GM12875 (cell line): ENCODE data around the gene SLC2A9.

Source experiments
- H3K4me3 ChIP-seq: one replicate; pipeline ENCODE4 v1.5.1; 2011; ENCODE audit warnings: low read depth, low read length, control low read depth
- TF ChIP-seq, protein P1 (sequence below): IDR thresholded peaks from 2 replicates; pipeline ENCODE4 v1.5.1; 2011; ENCODE audit warnings: low read depth, mild to moderate bottlenecking, control low read depth, inconsistent platforms, low read length, moderate library complexity, borderline replicate concordance; ENCODE audit not compliant: insufficient read depth

Gene SLC2A9

DNA sequence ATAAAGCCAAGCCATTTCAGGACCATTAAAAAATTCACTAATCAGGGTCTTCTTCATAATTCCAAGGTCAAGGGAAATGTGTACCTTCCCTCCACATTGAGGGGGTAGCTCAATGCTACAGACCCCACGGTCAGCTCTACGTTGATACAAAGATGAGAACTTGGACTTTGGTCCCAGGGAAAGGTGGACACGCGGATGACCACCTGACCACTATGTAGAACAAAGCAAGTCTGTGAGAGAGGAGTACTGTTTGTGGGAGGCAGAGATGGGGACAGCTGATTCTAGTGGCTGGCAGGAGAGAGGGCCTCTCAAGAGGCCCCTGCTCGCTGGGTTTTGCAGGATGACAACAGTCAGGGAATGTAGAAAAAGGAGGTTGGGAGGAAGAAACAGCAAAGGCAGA is 58.0 kb downstream of the SLC2A9 start:
- TF ChIP-seq, protein P1, sequence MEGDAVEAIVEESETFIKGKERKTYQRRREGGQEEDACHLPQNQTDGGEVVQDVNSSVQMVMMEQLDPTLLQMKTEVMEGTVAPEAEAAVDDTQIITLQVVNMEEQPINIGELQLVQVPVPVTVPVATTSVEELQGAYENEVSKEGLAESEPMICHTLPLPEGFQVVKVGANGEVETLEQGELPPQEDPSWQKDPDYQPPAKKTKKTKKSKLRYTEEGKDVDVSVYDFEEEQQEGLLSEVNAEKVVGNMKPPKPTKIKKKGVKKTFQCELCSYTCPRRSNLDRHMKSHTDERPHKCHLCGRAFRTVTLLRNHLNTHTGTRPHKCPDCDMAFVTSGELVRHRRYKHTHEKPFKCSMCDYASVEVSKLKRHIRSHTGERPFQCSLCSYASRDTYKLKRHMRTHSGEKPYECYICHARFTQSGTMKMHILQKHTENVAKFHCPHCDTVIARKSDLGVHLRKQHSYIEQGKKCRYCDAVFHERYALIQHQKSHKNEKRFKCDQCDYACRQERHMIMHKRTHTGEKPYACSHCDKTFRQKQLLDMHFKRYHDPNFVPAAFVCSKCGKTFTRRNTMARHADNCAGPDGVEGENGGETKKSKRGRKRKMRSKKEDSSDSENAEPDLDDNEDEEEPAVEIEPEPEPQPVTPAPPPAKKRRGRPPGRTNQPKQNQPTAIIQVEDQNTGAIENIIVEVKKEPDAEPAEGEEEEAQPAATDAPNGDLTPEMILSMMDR, result no peak
- no peak overlapping the region for H3K4me3 ChIP-seq

DNA sequence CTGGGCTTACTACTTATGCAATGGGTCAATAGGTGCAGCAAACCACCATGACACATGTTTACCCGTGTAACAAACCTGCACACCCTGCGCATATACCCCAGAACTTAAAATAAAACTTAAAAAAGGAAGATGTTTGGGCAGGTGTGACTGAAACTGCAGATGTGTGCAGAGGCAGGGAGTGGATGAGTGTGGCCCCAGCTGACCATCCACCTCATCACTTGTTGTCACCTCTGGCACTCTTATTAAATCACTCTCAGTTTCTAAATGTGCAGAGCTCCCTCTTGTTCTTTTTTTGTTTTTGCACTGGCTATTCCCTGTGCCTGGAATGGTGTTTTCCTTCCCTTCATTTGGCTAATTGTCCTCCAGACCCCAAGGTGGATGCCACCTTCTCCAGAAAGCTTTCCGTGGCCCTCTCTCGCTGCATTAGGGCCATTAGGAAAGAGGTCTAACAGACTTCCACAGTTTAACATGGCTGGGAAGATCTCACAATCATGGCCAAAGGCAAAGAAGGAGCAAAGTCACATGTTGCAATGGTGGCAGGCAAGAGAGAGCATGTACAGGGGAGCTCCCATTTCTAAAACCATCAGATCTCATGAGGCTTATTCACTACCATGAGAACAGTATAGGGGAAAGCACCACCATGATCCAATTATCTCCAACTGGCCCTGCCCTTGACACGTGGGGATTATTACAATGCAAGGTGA is 58.5 kb downstream of the SLC2A9 start:
- TF ChIP-seq, protein P1, result no peak
- H3K4me3 ChIP-seq, result no peak overlapping the region

DNA sequence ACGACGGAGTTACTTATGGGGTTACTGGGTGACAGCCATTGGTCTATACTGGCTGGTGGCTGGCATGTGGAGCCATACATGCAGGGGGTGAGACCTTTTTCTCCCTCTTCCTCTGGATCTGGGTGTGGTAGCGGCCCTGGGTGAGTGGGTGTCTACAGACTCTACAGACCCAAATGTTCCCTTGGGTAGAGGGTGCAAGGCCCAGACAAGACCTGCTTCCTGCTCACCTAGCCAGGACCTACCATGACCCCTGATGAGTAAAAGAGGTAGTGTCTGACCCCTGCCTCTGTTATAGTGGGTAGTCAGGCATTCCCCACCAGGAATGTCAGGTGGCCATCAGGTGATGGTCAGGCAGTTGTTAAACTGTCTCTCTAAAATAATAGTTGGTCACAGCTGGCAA is 66.8 kb downstream of the SLC2A9 start:
- no peak overlapping the region for H3K4me3 ChIP-seq
- TF ChIP-seq, protein P1, result no peak

DNA sequence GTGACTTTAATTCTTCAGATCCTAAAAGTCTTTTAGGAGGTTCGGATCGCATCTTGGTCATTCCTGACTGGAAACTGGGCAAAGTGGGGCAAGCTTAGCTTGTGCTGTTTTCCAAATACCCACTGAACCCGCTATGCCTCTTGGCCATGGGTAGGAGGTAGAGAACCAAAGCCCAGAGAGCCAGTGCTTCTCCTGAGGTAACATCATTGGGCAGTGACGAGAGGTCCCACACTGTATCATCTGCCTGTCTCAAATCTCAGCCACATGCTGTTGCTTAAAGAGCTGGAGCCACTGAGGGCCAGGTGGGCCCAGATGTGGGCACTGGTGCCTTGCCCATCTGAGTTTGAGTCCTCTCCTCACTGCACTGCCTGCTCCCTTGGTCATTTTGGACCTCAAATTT is 68.2 kb downstream of the SLC2A9 start:
- TF ChIP-seq, protein P1, result no peak
- no peak overlapping the region for H3K4me3 ChIP-seq

DNA sequence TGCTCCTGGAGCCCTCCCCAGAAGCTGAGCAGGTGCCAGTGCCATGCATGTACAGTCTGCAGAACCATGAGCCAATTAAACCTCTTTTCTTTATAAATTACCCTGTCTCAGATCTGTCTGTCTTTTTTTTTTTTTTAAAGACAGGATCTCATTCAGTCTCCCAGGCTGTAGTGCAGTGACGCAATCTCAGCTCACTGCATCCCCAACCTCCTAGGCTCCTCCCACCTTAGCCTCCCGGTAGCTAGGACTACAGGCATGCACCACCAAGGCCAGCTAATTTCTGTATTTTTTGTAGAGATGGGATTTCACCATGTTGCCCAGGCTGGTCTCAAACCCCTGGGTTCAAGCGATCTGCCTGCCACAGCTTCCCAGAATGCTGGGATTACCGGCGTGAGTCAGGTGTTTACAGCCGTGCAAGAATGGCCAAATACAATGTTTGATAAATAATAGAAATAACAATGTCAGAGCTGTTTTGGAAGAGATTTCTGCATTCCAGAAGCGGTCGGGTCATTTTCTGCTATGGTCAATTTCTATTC is 68.8 kb downstream of the SLC2A9 start:
- TF ChIP-seq, protein P1, result no peak
- no peak overlapping the region for H3K4me3 ChIP-seq

DNA sequence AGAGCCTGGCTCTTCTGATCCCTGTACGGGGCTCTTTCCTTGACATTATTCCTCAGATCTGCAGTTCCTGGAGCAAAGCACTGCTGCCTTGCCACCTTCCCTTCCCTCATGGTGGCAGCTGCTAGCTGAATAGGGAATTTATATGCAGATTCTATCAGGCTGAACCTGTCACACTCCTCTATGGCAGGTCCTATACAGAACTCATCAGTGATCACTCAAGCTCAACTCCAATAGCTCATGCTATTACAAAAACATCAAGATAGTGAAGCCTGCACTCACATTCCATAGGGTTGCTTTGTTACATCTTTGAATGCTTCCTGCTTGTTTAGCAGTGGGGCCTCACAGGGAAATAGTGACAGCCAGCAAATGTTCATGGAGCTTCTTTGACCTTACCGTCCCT is 71.7 kb downstream of the SLC2A9 start:
- TF ChIP-seq, protein P1, result no peak

More for the DNA sequence above, 71.7 kb downstream of the SLC2A9 start:
- H3K4me3 ChIP-seq, result no peak overlapping the region
